ENCODE measurements around the gene PWWP2B.

PWWP2B gene

GRCh38 chr10:132429281-132430230 lies 32.6 kb downstream of the PWWP2B start:
- TF ChIP-seq, protein P1, sequence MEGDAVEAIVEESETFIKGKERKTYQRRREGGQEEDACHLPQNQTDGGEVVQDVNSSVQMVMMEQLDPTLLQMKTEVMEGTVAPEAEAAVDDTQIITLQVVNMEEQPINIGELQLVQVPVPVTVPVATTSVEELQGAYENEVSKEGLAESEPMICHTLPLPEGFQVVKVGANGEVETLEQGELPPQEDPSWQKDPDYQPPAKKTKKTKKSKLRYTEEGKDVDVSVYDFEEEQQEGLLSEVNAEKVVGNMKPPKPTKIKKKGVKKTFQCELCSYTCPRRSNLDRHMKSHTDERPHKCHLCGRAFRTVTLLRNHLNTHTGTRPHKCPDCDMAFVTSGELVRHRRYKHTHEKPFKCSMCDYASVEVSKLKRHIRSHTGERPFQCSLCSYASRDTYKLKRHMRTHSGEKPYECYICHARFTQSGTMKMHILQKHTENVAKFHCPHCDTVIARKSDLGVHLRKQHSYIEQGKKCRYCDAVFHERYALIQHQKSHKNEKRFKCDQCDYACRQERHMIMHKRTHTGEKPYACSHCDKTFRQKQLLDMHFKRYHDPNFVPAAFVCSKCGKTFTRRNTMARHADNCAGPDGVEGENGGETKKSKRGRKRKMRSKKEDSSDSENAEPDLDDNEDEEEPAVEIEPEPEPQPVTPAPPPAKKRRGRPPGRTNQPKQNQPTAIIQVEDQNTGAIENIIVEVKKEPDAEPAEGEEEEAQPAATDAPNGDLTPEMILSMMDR (conservative IDR thresholded peaks at IDR 0.05; ENCODE audit: low read length): no peak
- no peak for TF ChIP-seq EZH2phosphoT487 (IDR thresholded peaks at IDR 0.05; ENCODE audit: borderline replicate concordance)
- Histone ChIP-seq H3K4me2 (ENCODE audit: low read depth, low read length, poor library complexity, severe bottlenecking) (peak overlapping the region; percentile 48), H3K9me2 (replicated peaks; ENCODE audit: low read depth, low read length) (no peaks in the 10 kb centered on the region), H3K79me2 (ENCODE audit: insufficient read depth, low read length) (no peaks in the 10 kb centered on the region), H2AFZ (ENCODE audit: low read length) (no peak overlapping the region), H3K27me3 (ENCODE audit: insufficient read depth, low read length, poor library complexity, severe bottlenecking) (no peaks in the 10 kb centered on the region), H3K4me1 (ENCODE audit: insufficient read depth, low read length, poor library complexity, severe bottlenecking) (peaks cover 24% of the 10 kb centered on the region), H3F3A (ENCODE audit: low read depth) (peaks cover 3% of the 10 kb centered on the region; the same call in 1 of the 2 replicates), H3K4me3 (ENCODE audit: low read length, poor library complexity, severe bottlenecking) (no peak overlapping the region), H3K9me3 (ENCODE audit: insufficient read depth, low read depth, low read length) (no peaks in the 10 kb centered on the region), H3K9ac (ENCODE audit: low read depth, low read length, poor library complexity, severe bottlenecking) (peak overlapping the region; percentile 34), H4K20me1 (ENCODE audit: insufficient read depth, low read length, poor library complexity, severe bottlenecking) (no peaks in the 10 kb centered on the region), H3K36me3 (ENCODE audit: insufficient read depth, low read length) (no peaks in the 10 kb centered on the region)

DNA sequence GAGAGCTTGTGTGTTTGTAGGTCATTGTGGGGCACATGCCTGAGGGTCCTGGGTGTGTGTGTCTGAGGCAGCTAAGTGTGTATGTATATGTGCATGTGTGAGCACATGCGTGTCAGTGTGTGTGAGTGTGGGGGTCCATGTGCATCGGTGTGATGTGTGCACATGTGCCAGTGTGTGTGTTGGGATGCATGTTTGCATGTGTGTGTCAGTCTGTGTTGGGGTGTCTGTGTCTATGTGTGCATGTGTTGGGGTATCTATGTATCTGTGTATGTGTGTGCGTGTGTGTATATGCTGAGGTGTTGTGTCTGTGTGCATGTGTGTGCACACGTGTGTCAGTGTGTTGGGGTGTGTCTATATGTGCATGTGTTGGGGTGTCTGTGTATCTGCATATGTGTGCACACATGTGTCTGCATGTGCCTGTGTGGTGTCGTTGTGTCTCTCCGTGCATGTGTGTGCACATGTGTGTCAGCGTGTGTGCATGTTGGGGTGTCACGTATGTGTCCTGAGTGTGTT lies 33.3 kb downstream of the PWWP2B start:
- H4K20me1 ChIP-seq (ENCODE audit: insufficient read depth, low read length, poor library complexity, severe bottlenecking): no peaks in the 10 kb centered on the region
- no peaks in the 10 kb centered on the region for H3K27me3 ChIP-seq (ENCODE audit: insufficient read depth, low read length, poor library complexity, severe bottlenecking)
- no peaks in the 10 kb centered on the region for H3K36me3 ChIP-seq (ENCODE audit: insufficient read depth, low read length)
- H3K79me2 ChIP-seq (ENCODE audit: insufficient read depth, low read length): no peaks in the 10 kb centered on the region
- peaks cover 3% of the 10 kb centered on the region; the same call in 1 of the 2 replicates for H3F3A ChIP-seq (ENCODE audit: low read depth)
- no peaks in the 10 kb centered on the region for H3K9me2 ChIP-seq (replicated peaks; ENCODE audit: low read depth, low read length)
- no peaks in the 10 kb centered on the region for H3K9me3 ChIP-seq (ENCODE audit: insufficient read depth, low read depth, low read length)
- H2AFZ ChIP-seq (ENCODE audit: low read length): no peak overlapping the region
- H3K4me1 ChIP-seq (ENCODE audit: insufficient read depth, low read length, poor library complexity, severe bottlenecking): peaks cover 24% of the 10 kb centered on the region
- no peak overlapping the region for H3K4me3 ChIP-seq (ENCODE audit: low read length, poor library complexity, severe bottlenecking)
- TF ChIP-seq, protein P1 (conservative IDR thresholded peaks at IDR 0.05; ENCODE audit: low read length): no peak
- TF ChIP-seq EZH2phosphoT487 (IDR thresholded peaks at IDR 0.05; ENCODE audit: borderline replicate concordance): no peak
- peak overlapping the region; percentile 48 for H3K4me2 ChIP-seq (ENCODE audit: low read depth, low read length, poor library complexity, severe bottlenecking)
- H3K9ac ChIP-seq (ENCODE audit: low read depth, low read length, poor library complexity, severe bottlenecking): peak overlapping the region; percentile 34

GRCh38 chr10:132430861-132431271 lies 33.9 kb downstream of the PWWP2B start:
- no peaks in the 10 kb centered on the region for H3K36me3 ChIP-seq (ENCODE audit: insufficient read depth, low read length)
- H3F3A ChIP-seq (ENCODE audit: low read depth): peaks cover 3% of the 10 kb centered on the region; the same call in 1 of the 2 replicates
- H3K4me1 ChIP-seq (ENCODE audit: insufficient read depth, low read length, poor library complexity, severe bottlenecking): peaks cover 24% of the 10 kb centered on the region
- no peak overlapping the region for H3K4me3 ChIP-seq (ENCODE audit: low read length, poor library complexity, severe bottlenecking)
- H3K4me2 ChIP-seq (ENCODE audit: low read depth, low read length, poor library complexity, severe bottlenecking): no peak overlapping the region
- no peaks in the 10 kb centered on the region for H4K20me1 ChIP-seq (ENCODE audit: insufficient read depth, low read length, poor library complexity, severe bottlenecking)
- H3K9me3 ChIP-seq (ENCODE audit: insufficient read depth, low read depth, low read length): no peaks in the 10 kb centered on the region
- H3K9ac ChIP-seq (ENCODE audit: low read depth, low read length, poor library complexity, severe bottlenecking): no peak overlapping the region
- no peak overlapping the region for H2AFZ ChIP-seq (ENCODE audit: low read length)
- H3K9me2 ChIP-seq (replicated peaks; ENCODE audit: low read depth, low read length): no peaks in the 10 kb centered on the region
- H3K79me2 ChIP-seq (ENCODE audit: insufficient read depth, low read length): no peaks in the 10 kb centered on the region
- TF ChIP-seq, protein P1 (conservative IDR thresholded peaks at IDR 0.05; ENCODE audit: low read length): no peak
- no peak for TF ChIP-seq EZH2phosphoT487 (IDR thresholded peaks at IDR 0.05; ENCODE audit: borderline replicate concordance)
- H3K27me3 ChIP-seq (ENCODE audit: insufficient read depth, low read length, poor library complexity, severe bottlenecking): no peaks in the 10 kb centered on the region

Data from Loucy (cell line).